Measurements from ENCODE around the gene PLXDC1.

Gene PLXDC1

GRCh38 chr17:39095309-39095686 is 56.1 kb downstream of the PLXDC1 start:
- H3K27ac ChIP-seq = no peak overlapping the region
- no peak for TF ChIP-seq CTCF (IDR thresholded peaks at IDR 0.05)
- no peak for TF ChIP-seq ZFX (IDR thresholded peaks at IDR 0.05; ENCODE audit: borderline replicate concordance)

- no peak for TF ChIP-seq CTCF (IDR thresholded peaks at IDR 0.05)
- TF ChIP-seq ZFX (IDR thresholded peaks at IDR 0.05; ENCODE audit: borderline replicate concordance) = no peak
- no peak overlapping the region for H3K27ac ChIP-seq
Observed at GRCh38 chr17:39094607-39095308, 56.7 kb downstream of the PLXDC1 start.

GRCh38 chr17:39092692-39093230 is 58.7 kb downstream of the PLXDC1 start:
- no peak overlapping the region for H3K27ac ChIP-seq
- TF ChIP-seq ZFX (IDR thresholded peaks at IDR 0.05; ENCODE audit: borderline replicate concordance) (no peak), CTCF (IDR thresholded peaks at IDR 0.05) (no peak)

- no peak for TF ChIP-seq ZFX (IDR thresholded peaks at IDR 0.05; ENCODE audit: borderline replicate concordance)
- TF ChIP-seq CTCF (IDR thresholded peaks at IDR 0.05) = no peak
- no peak overlapping the region for H3K27ac ChIP-seq
Observed at GRCh38 chr17:39090908-39091665, 60.4 kb downstream of the PLXDC1 start.

- TF ChIP-seq CTCF (IDR thresholded peaks at IDR 0.05) = no peak
- TF ChIP-seq ZFX (IDR thresholded peaks at IDR 0.05; ENCODE audit: borderline replicate concordance) = no peak
- no peak overlapping the region for H3K27ac ChIP-seq
Observed at GRCh38 chr17:39090400-39090799, 61.0 kb downstream of the PLXDC1 start.

GRCh38 chr17:39084558-39084957 is 66.9 kb downstream of the PLXDC1 start:
- no peak overlapping the region for H3K27ac ChIP-seq
- no peak for TF ChIP-seq CTCF (IDR thresholded peaks at IDR 0.05)
- TF ChIP-seq ZFX (IDR thresholded peaks at IDR 0.05; ENCODE audit: borderline replicate concordance) = no peak

GRCh38 chr17:39083270-39083669 is 68.2 kb downstream of the PLXDC1 start:
- TF ChIP-seq ZFX (IDR thresholded peaks at IDR 0.05; ENCODE audit: borderline replicate concordance) (no peak), CTCF (IDR thresholded peaks at IDR 0.05) (no peak)
- no peak overlapping the region for H3K27ac ChIP-seq
